ENCODE measurements around the gene USP40. TPM values are rescaled to one million over a fixed set of nuclear protein-coding genes. Genes with fewer than 3 reads are reported as not detected.

Gene USP40
- total RNA-seq, 1 donor from 2014 or later = 20.0 TPM

GRCh38 chr2:233458826-233459225, 107.8 kb downstream of the USP40 start:
- intact Hi-C loops (cut with micrococcal nuclease) = no loop called here
- no peak overlapping the region for H3K4me3 ChIP-seq
- no peaks in the 10 kb centered on the region for H3K9me3 ChIP-seq (replicated peaks)
- TF ChIP-seq, protein P1, sequence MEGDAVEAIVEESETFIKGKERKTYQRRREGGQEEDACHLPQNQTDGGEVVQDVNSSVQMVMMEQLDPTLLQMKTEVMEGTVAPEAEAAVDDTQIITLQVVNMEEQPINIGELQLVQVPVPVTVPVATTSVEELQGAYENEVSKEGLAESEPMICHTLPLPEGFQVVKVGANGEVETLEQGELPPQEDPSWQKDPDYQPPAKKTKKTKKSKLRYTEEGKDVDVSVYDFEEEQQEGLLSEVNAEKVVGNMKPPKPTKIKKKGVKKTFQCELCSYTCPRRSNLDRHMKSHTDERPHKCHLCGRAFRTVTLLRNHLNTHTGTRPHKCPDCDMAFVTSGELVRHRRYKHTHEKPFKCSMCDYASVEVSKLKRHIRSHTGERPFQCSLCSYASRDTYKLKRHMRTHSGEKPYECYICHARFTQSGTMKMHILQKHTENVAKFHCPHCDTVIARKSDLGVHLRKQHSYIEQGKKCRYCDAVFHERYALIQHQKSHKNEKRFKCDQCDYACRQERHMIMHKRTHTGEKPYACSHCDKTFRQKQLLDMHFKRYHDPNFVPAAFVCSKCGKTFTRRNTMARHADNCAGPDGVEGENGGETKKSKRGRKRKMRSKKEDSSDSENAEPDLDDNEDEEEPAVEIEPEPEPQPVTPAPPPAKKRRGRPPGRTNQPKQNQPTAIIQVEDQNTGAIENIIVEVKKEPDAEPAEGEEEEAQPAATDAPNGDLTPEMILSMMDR (IDR thresholded peaks at IDR 0.05; ENCODE audit: borderline replicate concordance) = no peak
- no peak for DNase-seq
- H3K27me3 ChIP-seq (ENCODE audit: low read depth) = no peaks in the 10 kb centered on the region
- H3K4me1 ChIP-seq = peaks cover 11% of the 10 kb centered on the region
- peaks cover 97% of the 10 kb centered on the region for H3K36me3 ChIP-seq
- no peak overlapping the region for H3K27ac ChIP-seq (replicated peaks)

DNA sequence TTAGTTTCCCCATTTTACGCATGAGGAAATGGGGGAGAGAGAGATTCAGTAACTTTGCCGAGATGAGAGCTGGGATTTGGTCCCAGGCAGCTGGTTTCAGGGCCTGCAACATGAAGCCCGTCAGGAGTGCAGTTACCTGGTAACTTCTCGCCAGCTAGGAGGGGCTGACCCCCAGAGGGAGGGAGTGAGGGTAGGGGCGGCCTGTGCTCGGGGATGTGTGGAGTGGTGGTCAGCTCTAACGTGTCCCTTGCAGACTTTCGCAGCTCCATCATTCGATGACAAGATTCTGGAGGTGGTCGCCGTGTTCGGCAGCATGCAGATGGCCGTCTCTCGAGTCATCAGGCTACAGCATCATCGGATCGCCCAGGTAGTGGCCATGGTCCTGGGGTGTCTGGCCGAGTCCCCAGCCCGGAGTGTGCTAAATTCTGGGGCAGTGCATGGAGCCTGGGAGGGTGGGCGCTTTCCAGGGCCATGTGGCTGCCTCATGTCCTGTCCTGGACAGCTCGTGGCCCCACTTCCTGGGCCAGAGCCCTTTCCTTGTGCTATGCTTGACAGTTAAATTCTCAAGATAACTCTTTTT, 108.5 kb downstream of the USP40 start:
- no peak for DNase-seq
- H3K9me3 ChIP-seq (replicated peaks) = no peaks in the 10 kb centered on the region
- TF ChIP-seq, protein P1 (IDR thresholded peaks at IDR 0.05; ENCODE audit: borderline replicate concordance) = no peak
- intact Hi-C loops (cut with micrococcal nuclease) = no loop called here
- no peak overlapping the region for H3K27ac ChIP-seq (replicated peaks)
- peaks cover 11% of the 10 kb centered on the region for H3K4me1 ChIP-seq
- no peaks in the 10 kb centered on the region for H3K27me3 ChIP-seq (ENCODE audit: low read depth)
- H3K4me3 ChIP-seq = no peak overlapping the region
- H3K36me3 ChIP-seq = peaks cover 99% of the 10 kb centered on the region

DNA sequence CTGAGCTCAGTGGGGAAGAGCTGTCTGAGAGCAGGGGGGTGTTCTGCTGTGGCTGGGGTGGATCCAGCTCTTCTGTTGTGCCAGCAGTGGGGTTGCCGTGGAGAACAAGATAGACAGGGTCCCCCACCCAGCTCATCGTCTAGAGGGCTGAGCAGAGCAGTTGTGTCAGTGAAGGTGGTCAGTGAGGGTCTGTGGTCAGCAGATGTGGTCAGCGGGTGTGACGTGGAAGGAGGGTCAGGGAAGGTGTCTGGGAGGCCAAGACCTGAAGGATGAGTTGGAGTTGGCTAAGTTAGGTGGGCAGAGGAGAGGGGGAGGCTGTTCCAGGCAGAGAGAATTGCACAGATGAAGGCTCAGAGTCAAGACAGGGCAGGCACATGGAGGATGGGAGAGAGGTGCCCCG, 109.2 kb downstream of the USP40 start:
- intact Hi-C loops (cut with micrococcal nuclease) = no loop called here

GRCh38 chr2:233456934-233457333, 109.6 kb downstream of the USP40 start:
- H3K36me3 ChIP-seq = peaks cover 99% of the 10 kb centered on the region
- H3K4me1 ChIP-seq = peaks cover 11% of the 10 kb centered on the region
- no peak overlapping the region for H3K4me3 ChIP-seq
- intact Hi-C loops (cut with micrococcal nuclease) = no loop called here
- TF ChIP-seq, protein P1 (IDR thresholded peaks at IDR 0.05; ENCODE audit: borderline replicate concordance) = no peak
- H3K9me3 ChIP-seq (replicated peaks) = no peaks in the 10 kb centered on the region
- H3K27me3 ChIP-seq (ENCODE audit: low read depth) = no peaks in the 10 kb centered on the region
- H3K27ac ChIP-seq (replicated peaks) = no peak overlapping the region
- DNase-seq = no peak

More for the DNA sequence above, 109.2 kb downstream of the USP40 start:
- TF ChIP-seq, protein P1 (IDR thresholded peaks at IDR 0.05; ENCODE audit: borderline replicate concordance) = no peak
- H3K4me1 ChIP-seq = peaks cover 11% of the 10 kb centered on the region
- no peaks in the 10 kb centered on the region for H3K9me3 ChIP-seq (replicated peaks)
- DNase-seq = no peak
- no peaks in the 10 kb centered on the region for H3K27me3 ChIP-seq (ENCODE audit: low read depth)
- H3K36me3 ChIP-seq = peaks cover 99% of the 10 kb centered on the region
- no peak overlapping the region for H3K27ac ChIP-seq (replicated peaks)
- H3K4me3 ChIP-seq = no peak overlapping the region

GRCh38 chr2:233456111-233456510, 110.5 kb downstream of the USP40 start:
- no peaks in the 10 kb centered on the region for H3K27me3 ChIP-seq (ENCODE audit: low read depth)
- no peak overlapping the region for H3K4me3 ChIP-seq
- no peak overlapping the region for H3K27ac ChIP-seq (replicated peaks)
- H3K9me3 ChIP-seq (replicated peaks) = no peaks in the 10 kb centered on the region
- H3K4me1 ChIP-seq = peaks cover 8% of the 10 kb centered on the region
- intact Hi-C loops (cut with micrococcal nuclease) = no loop called here
- DNase-seq = no peak
- H3K36me3 ChIP-seq = peaks cover 99% of the 10 kb centered on the region
- TF ChIP-seq, protein P1 (IDR thresholded peaks at IDR 0.05; ENCODE audit: borderline replicate concordance) = no peak
